Pancreas (tissue), 10 donors: ENCODE measurements around the gene NIPAL1. TPM values are rescaled to one million over a fixed set of nuclear protein-coding genes. Genes with fewer than 3 reads are reported as not detected.
A peak's percentile ranks its signal among the peaks of the same experiment; 100 is the strongest.
"Not testable (repeated sequence)": the region's sequence is repeated elsewhere in the genome, so short reads cannot be mapped to it uniquely, and the experiment has no call there.

Experiments used
- ATAC-seq, 4 donors: fragments of 200-7000 bp; cut with Tn5 transposase; one replicate each; pipeline versions ENCODE4 v1.8.0 to v1.9.1; 2020; ENCODE audit warnings: mild to moderate bottlenecking in 4 of 4, moderate library complexity in 4 of 4
- DNase-seq, 6 donors: peaks; one replicate each; pipeline ENCODE4 v3.0.0-alpha.2; 2020
- FAIRE-seq: peaks from 2 replicates; lab custom pipeline; 2012; peaks lifted over from hg19 to GRCh38; lab: Jason Lieb, UNC
- H3K27ac ChIP-seq, 4 donors: fragments of 200-600 bp; sonication (generic); 1 replicate in 3 of 4; 2 replicates in 1 of 4; pipeline versions ENCODE4 v1.5.0 to v1.8.0; 2020
- H3K27me3 ChIP-seq, 4 donors: fragments of 200-600 bp; one replicate each; pipeline ENCODE4 v1.8.0; 2021
- H3K36me3 ChIP-seq, 3 donors: fragments of 200-600 bp; sonication (generic) in 1 of 3; one replicate each; pipeline versions ENCODE4 v1.5.0 to v1.8.0; 2020 to 2021
- H3K4me1 ChIP-seq, 3 donors: fragments of 200-600 bp; one replicate each; pipeline ENCODE4 v1.8.0; 2021
- H3K4me3 ChIP-seq, 4 donors: fragments of 200-600 bp; sonication (generic) in 2 of 4; one replicate each; pipeline versions ENCODE4 v1.5.0 to v1.8.0; 2020 to 2021
- H3K9me3 ChIP-seq, 4 donors: fragments of 200-600 bp; one replicate each; pipeline ENCODE4 v1.8.0; 2021
- CTCF ChIP-seq, 4 donors: fragments of 200-600 bp; sonication (generic) in 3 of 4; IDR thresholded peaks; one replicate each; pipeline versions ENCODE4 v1.5.0 to v1.8.0; 2021; ENCODE audit warnings: antibody characterized with exemption in 4 of 4
- WGBS, 2 donors: extraction: QIAGEN DNeasy Blood & Tissue Kit; methylation state at CpG; one replicate each; pipeline ENCODE4 v1.1.7; 2013; 5-methylcytosine and 5-hydroxymethylcytosine counted together
- intact Hi-C, 3 donors: fragments of 100-400 bp; cut with DNase I; formaldehyde crosslinking; loops; one replicate each; pipeline versions ENCODE4 v1.11.1 to v1.14.2; 2022
- polyA plus RNA-seq, 2 donors: library from polyadenylated mRNA; stranded (reverse); fragments of 200-250 nt; gene quantifications; one replicate each; pipeline ENCODE4 v1.2.3, GENCODE V29; 2013
- total RNA-seq, 6 donors: library from RNA; stranded (reverse); fragmentation: NEBNext Ultra II Directional in 4 of 6; extraction: Animal tissue kit (Norgen Biotek cat#: 25700) in 4 of 6; gene quantifications; one replicate each; pipeline versions ENCODE4 v1.2.1 to v1.2.4, GENCODE V29; 2021 to 2023
- donor health status: healthy with polysubstance abuse.
- donor health status: DM: no; HTN: no; CAD: no; lungs with moderate emphysema.
- donor health status: DM: no; HTN: no; CAD: no.
- donor health status: control.
- donor health status: control.
- donor health status: Bipolar disorder and iron deficiency.
- donor health status: DM: yes; HTN: yes; CAD: no.
- donor health status: DM: no; HTN: no; CAD: no.
- donor health status: DM: no; HTN: no; CAD: no.
- donor health status: DM: yes; HTN: yes; CAD: no.

Gene NIPAL1
- total and polyA plus RNA-seq, 8 donors: 0.96 to 4.4 (median 2.2) TPM

GRCh38 chr4:48003568-48003967, 13.0 kb upstream of the NIPAL1 start:
- intact Hi-C loops, FAIRE-seq: not testable (repeated sequence)

GRCh38 chr4:48005781-48006180, 10.8 kb upstream of the NIPAL1 start:
- FAIRE-seq (no peak), DNase-seq (no peak), ATAC-seq (no peak)
- TF ChIP-seq CTCF (IDR thresholded peaks at IDR 0.05): no peak
- Histone ChIP-seq H3K4me1 (no peaks in the 10 kb centered on the region), H3K27ac (no peak overlapping the region), H3K4me3 (no peak overlapping the region), H3K36me3 (no peaks in the 10 kb centered on the region), H3K9me3 (no peaks in the 10 kb centered on the region), H3K27me3 (no peaks in the 10 kb centered on the region)
- intact Hi-C loops: no loop called here
- WGBS, 2 donors: 97 to 98% methylated on average over 2 of the region's 2 CpGs

More at GRCh38 chr4:48003568-48003967, 13.0 kb upstream of the NIPAL1 start:
- H3K9me3 ChIP-seq, H3K4me3 ChIP-seq, H3K27me3 ChIP-seq, H3K4me1 ChIP-seq, ATAC-seq, H3K36me3 ChIP-seq, H3K27ac ChIP-seq: not testable (repeated sequence)
- peak in 4 of 6 donors; percentile 22 to 37 (median 32) for DNase-seq
- WGBS, 2 donors: 57 to 62% methylated on average over 2 of the region's 2 CpGs
- peak in 2 of 4 donors; percentile 7 to 28 for TF ChIP-seq CTCF (IDR thresholded peaks at IDR 0.05)

- DNase-seq (no peak), ATAC-seq (no peak), FAIRE-seq (peak; percentile 39)
- no peaks in the 10 kb centered on the region for H3K9me3 ChIP-seq
- no peak overlapping the region for H3K27ac ChIP-seq
- no peaks in the 10 kb centered on the region for H3K36me3 ChIP-seq
- TF ChIP-seq CTCF (IDR thresholded peaks at IDR 0.05): no peak
- intact Hi-C loops: no loop called here
- no peaks in the 10 kb centered on the region for H3K4me1 ChIP-seq
- no peaks in the 10 kb centered on the region for H3K27me3 ChIP-seq
- no peak overlapping the region for H3K4me3 ChIP-seq
Observed at GRCh38 chr4:48008021-48008596, 8.5 kb upstream of the NIPAL1 start.

GRCh38 chr4:48010906-48011305, 5.7 kb upstream of the NIPAL1 start:
- WGBS, 2 donors: 82 to 95% methylated on average over 6 of the region's 6 CpGs
- H3K27me3 ChIP-seq, H3K4me1 ChIP-seq, H3K27ac ChIP-seq, ATAC-seq, DNase-seq, H3K9me3 ChIP-seq, H3K36me3 ChIP-seq, FAIRE-seq, H3K4me3 ChIP-seq: not testable (repeated sequence)
- intact Hi-C loops: loop anchor here in 1 of 3 donors (10.0 kb wide), 1 partner anchor 74 kb away; no protein-coding TSS in a partner anchor

GRCh38 chr4:48011722-48012121, 4.8 kb upstream of the NIPAL1 start:
- 86 to 93% methylated on average over 4 of the region's 4 CpGs for WGBS, 2 donors
- no peak for ATAC-seq
- no peak for TF ChIP-seq CTCF (IDR thresholded peaks at IDR 0.05)
- no peaks in the 10 kb centered on the region for H3K27me3 ChIP-seq
- DNase-seq: no peak
- intact Hi-C loops: loop anchor here in 1 of 3 donors (10.0 kb wide), 1 partner anchor 73 kb away; no protein-coding TSS in a partner anchor
- H3K27ac ChIP-seq: no peak overlapping the region
- FAIRE-seq: no peak
- H3K4me3 ChIP-seq: no peak overlapping the region
- no peaks in the 10 kb centered on the region for H3K9me3 ChIP-seq
- H3K36me3 ChIP-seq: no peaks in the 10 kb centered on the region
- H3K4me1 ChIP-seq: no peaks in the 10 kb centered on the region
